HG03025 (cell line): Measurements from ENCODE around the gene DESI2.

Experiments used
- ATAC-seq: cut with Tn5 transposase; IDR thresholded peaks from one replicate; pipeline ENCODE4 v1.9.1; 2021; ENCODE audit warnings: mild to moderate bottlenecking, moderate library complexity; ENCODE audit not compliant: unreplicated experiment, low FRiP score

DESI2 gene

GRCh38 chr1:244652623-244653438 lies at the start of gene DESI2:
TSS of gene DESI2 (plus strand) at chr1:244653126. CDS start at chr1:244653314, 188 bp downstream.
- peak; percentile 98 for ATAC-seq

GRCh38 chr1:244603498-244603897 lies 49.4 kb upstream of the DESI2 start:
- no peak for ATAC-seq

- no peak for ATAC-seq
These were observed 47.0 kb upstream of the DESI2 start for GRCh38 chr1:244605835-244606370.

GRCh38 chr1:244614113-244614836 lies 38.7 kb upstream of the DESI2 start:
- no peak for ATAC-seq

- ATAC-seq, result no peak
These were observed 38.0 kb upstream of the DESI2 start for GRCh38 chr1:244614879-244615278.

GRCh38 chr1:244615301-244615700 lies 37.6 kb upstream of the DESI2 start:
- no peak for ATAC-seq

GRCh38 chr1:244626709-244627108 lies 26.2 kb upstream of the DESI2 start:
- no peak for ATAC-seq

GRCh38 chr1:244628789-244629188 lies 24.1 kb upstream of the DESI2 start:
- no peak for ATAC-seq

GRCh38 chr1:244633140-244633539 lies 19.8 kb upstream of the DESI2 start:
- no peak for ATAC-seq

GRCh38 chr1:244634546-244634945 lies 18.4 kb upstream of the DESI2 start:
- ATAC-seq, result no peak

- no peak for ATAC-seq
These were observed 16.3 kb upstream of the DESI2 start for GRCh38 chr1:244636488-244637259.

GRCh38 chr1:244639561-244639960 lies 13.4 kb upstream of the DESI2 start:
- no peak for ATAC-seq

GRCh38 chr1:244640917-244641316 lies 12.0 kb upstream of the DESI2 start:
- ATAC-seq, result no peak

GRCh38 chr1:244642526-244642925 lies 10.4 kb upstream of the DESI2 start:
- no peak for ATAC-seq

GRCh38 chr1:244642988-244643387 lies 9.9 kb upstream of the DESI2 start:
- ATAC-seq, result no peak

GRCh38 chr1:244645414-244645813 lies 7.5 kb upstream of the DESI2 start:
- ATAC-seq, result no peak

- no peak for ATAC-seq
These were observed 7.0 kb upstream of the DESI2 start for GRCh38 chr1:244645890-244646289.

- ATAC-seq, result no peak
These were observed 5.1 kb upstream of the DESI2 start for GRCh38 chr1:244647819-244648218.

- no peak for ATAC-seq
These were observed 837 bp upstream of the DESI2 start for GRCh38 chr1:244651956-244652622.

GRCh38 chr1:244653439-244654107 lies 647 bp downstream of the DESI2 start:
- ATAC-seq, result peak; percentile 1
